HepG2 (cell line): Measurements from ENCODE around the gene BLMH. TPM values are rescaled to one million over a fixed set of nuclear protein-coding genes. Genes with fewer than 3 reads are reported as not detected.
A peak's percentile ranks its signal among the peaks of the same experiment; 100 is the strongest.

Experiments used
- DMTF1 ChIP-seq: sonication (generic); formaldehyde crosslinking; IDR thresholded peaks from 2 replicates; pipeline ENCODE4 v1.4.0; 2020; ENCODE audit warnings: mild to moderate bottlenecking, missing genetic modification reagents
- GLI4 ChIP-seq: sonication (generic); formaldehyde crosslinking; IDR thresholded peaks from 2 replicates; pipeline ENCODE4 v1.5.1; 2020; ENCODE audit warnings: missing genetic modification reagents, mild to moderate bottlenecking, moderate library complexity, borderline replicate concordance
- HBP1 ChIP-seq: IDR thresholded peaks from 2 replicates; pipeline ENCODE4 v1.6.1; 2016; ENCODE audit warnings: low read depth, control low read depth
- HHEX ChIP-seq: IDR thresholded peaks from 2 replicates; pipeline ENCODE4 v1.6.1; 2016; ENCODE audit warnings: control low read depth
- KLF16 ChIP-seq, 2 experiments: sonication (generic) in 1 of 2; formaldehyde crosslinking in 1 of 2; IDR thresholded peaks; 2 replicates each; pipeline versions ENCODE4 v1.6.1 to v1.8.0; 2016 to 2023; ENCODE audit warnings: missing genetic modification reagents in 2 of 2, missing compliant biosample characterization in 1 of 2
- KLF6 ChIP-seq: IDR thresholded peaks from 2 replicates; pipeline ENCODE4 v1.8.0; 2016; ENCODE audit warnings: missing biosample characterization, missing genetic modification reagents
- MIER2 ChIP-seq: IDR thresholded peaks from 2 replicates; pipeline ENCODE4 v1.6.1; 2016; ENCODE audit warnings: missing biosample characterization, missing genetic modification reagents
- NFE2L1 ChIP-seq: sonication (generic); formaldehyde crosslinking; IDR thresholded peaks from 2 replicates; pipeline ENCODE4 v1.4.0; 2020; ENCODE audit warnings: missing genetic modification reagents, mild to moderate bottlenecking, borderline replicate concordance
- NKX3-1 ChIP-seq: sonication (generic); formaldehyde crosslinking; IDR thresholded peaks from 2 replicates; pipeline ENCODE4 v1.5.0; 2020; ENCODE audit warnings: missing genetic modification reagents
- PITX1 ChIP-seq: sonication (generic); formaldehyde crosslinking; IDR thresholded peaks from 2 replicates; pipeline ENCODE4 v1.5.1; 2020; ENCODE audit warnings: mild to moderate bottlenecking, missing genetic modification reagents
- PRMT3 ChIP-seq: sonication (generic); formaldehyde crosslinking; IDR thresholded peaks from 2 replicates; pipeline ENCODE4 v1.8.1; 2022; ENCODE audit warnings: low read depth, mild to moderate bottlenecking, moderate library complexity, missing genetic modification reagents, borderline replicate concordance
- RAD51 ChIP-seq: fragments of 450-650 bp; IDR thresholded peaks from 2 replicates; pipeline ENCODE4 v1.6.1; 2016; ENCODE audit warnings: borderline replicate concordance
- RBFOX2 ChIP-seq: fragments of 200-400 bp; formaldehyde crosslinking; IDR thresholded peaks from 2 replicates; pipeline ENCODE4 v1.6.1; 2017; ENCODE audit warnings: low read depth, mild to moderate bottlenecking, low read length
- RCOR2 ChIP-seq: IDR thresholded peaks from 2 replicates; pipeline ENCODE4 v1.6.1; 2016; ENCODE audit warnings: missing biosample characterization, missing genetic modification reagents
- SIX1 ChIP-seq: sonication (generic); formaldehyde crosslinking; IDR thresholded peaks from 2 replicates; pipeline ENCODE4 v1.4.0; 2020; ENCODE audit warnings: missing genetic modification reagents, borderline replicate concordance
- SRSF1 ChIP-seq: fragments of 200-400 bp; formaldehyde crosslinking; optimal IDR thresholded peaks from 2 replicates; pipeline ENCODE3; 2017; ENCODE audit warnings: mild to moderate bottlenecking, low read depth, low read length, moderate library complexity
- STAT5B ChIP-seq: sonication (generic); formaldehyde crosslinking; IDR thresholded peaks from 2 replicates; pipeline ENCODE4 v1.4.0; 2020; ENCODE audit warnings: missing genetic modification reagents
- TEAD3 ChIP-seq: optimal IDR thresholded peaks from 2 replicates; pipeline ENCODE3; 2016; ENCODE audit warnings: borderline replicate concordance
- TGIF2 ChIP-seq: IDR thresholded peaks from 2 replicates; pipeline ENCODE4 v1.6.1; 2016; ENCODE audit warnings: control low read depth, missing compliant biosample characterization
- ZBTB25 ChIP-seq: IDR thresholded peaks from 2 replicates; pipeline ENCODE4 v1.6.1; 2018; ENCODE audit warnings: missing genetic modification reagents
- ZNF230 ChIP-seq: sonication (generic); formaldehyde crosslinking; IDR thresholded peaks from 2 replicates; pipeline ENCODE4 v1.4.0; 2020; ENCODE audit warnings: mild to moderate bottlenecking, missing genetic modification reagents
- ZNF235 ChIP-seq: sonication (generic); formaldehyde crosslinking; IDR thresholded peaks from 2 replicates; pipeline ENCODE4 v1.8.1; 2023; ENCODE audit warnings: mild to moderate bottlenecking, missing genetic modification reagents, borderline replicate concordance
- ZNF354B ChIP-seq: sonication (generic); formaldehyde crosslinking; IDR thresholded peaks from 2 replicates; pipeline ENCODE4 v1.8.0; 2022; ENCODE audit warnings: mild to moderate bottlenecking, missing genetic modification reagents
- ZNF572 ChIP-seq: sonication (generic); formaldehyde crosslinking; IDR thresholded peaks from 2 replicates; pipeline ENCODE4 v1.5.1; 2020; ENCODE audit warnings: mild to moderate bottlenecking, missing genetic modification reagents
- ZNF775 ChIP-seq: sonication (generic); formaldehyde crosslinking; IDR thresholded peaks from 2 replicates; pipeline ENCODE4 v1.4.0; 2020; ENCODE audit warnings: missing genetic modification reagents, mild to moderate bottlenecking, moderate library complexity, borderline replicate concordance
- ZUFSP ChIP-seq: sonication (generic); formaldehyde crosslinking; IDR thresholded peaks from 2 replicates; pipeline ENCODE4 v1.9.0; 2021; ENCODE audit warnings: missing genetic modification reagents, mild to moderate bottlenecking, borderline replicate concordance
- polyA plus RNA-seq, 8 experiments: library from polyadenylated mRNA; depleted of rRNA in 3 of 8; stranded (reverse) in 7 of 8; unstranded in 1 of 8; fragments of >200 nt; fragmentation: Illumina TruSeq in 4 of 8; extraction: Trizol in 4 of 8; gene quantifications; 2 replicates each; pipeline versions ENCODE4 v1.2.1 to v1.2.3, GENCODE V29; 2011 to 2016; ENCODE audit warnings: low read depth in 4 of 8, missing spikeins in 1 of 8, mixed read lengths in 1 of 8; ENCODE audit not compliant: insufficient read depth in 1 of 8
- total RNA-seq, 5 experiments: library from RNA; depleted of rRNA; stranded (reverse); fragments of >200 nt; fragmentation: Illumina TruSeq; extraction: Trizol; gene quantifications; 2 replicates each; pipeline ENCODE4 v1.2.3, GENCODE V29; 2016; ENCODE audit warnings: low read depth in 1 of 5

Gene BLMH
- total and polyA plus RNA-seq, 2 of the 13 experiments (the other 11 are each of a cell fraction or from before 2014, with no cell fraction given): 12.1 to 41.0 TPM

- no peak for TF ChIP-seq HBP1 (CRISPR knock-in tag)
- TF ChIP-seq RAD51: no peak
- no peak for TF ChIP-seq PRMT3 (CRISPR knock-in tag)
- no peak for TF ChIP-seq KLF16 (CRISPR knock-in tag; IDR thresholded peaks at IDR 0.05)
- no peak for TF ChIP-seq ZBTB25 (CRISPR knock-in tag)
- no peak for TF ChIP-seq HHEX (CRISPR knock-in tag)
- no peak for TF ChIP-seq ZNF775 (CRISPR knock-in tag)
- TF ChIP-seq DMTF1 (CRISPR knock-in tag): no peak
- no peak for TF ChIP-seq ZUFSP
- TF ChIP-seq NFE2L1 (CRISPR knock-in tag): no peak
- no peak for TF ChIP-seq ZNF572 (CRISPR knock-in tag)
- no peak for TF ChIP-seq KLF6
- no peak for TF ChIP-seq RCOR2 (CRISPR knock-in tag)
- TF ChIP-seq ZNF354B (CRISPR knock-in tag): no peak
- no peak for TF ChIP-seq STAT5B (CRISPR knock-in tag)
- TF ChIP-seq SRSF1: no peak
- peak; percentile 81 for TF ChIP-seq RBFOX2
- TF ChIP-seq ZNF230 (CRISPR knock-in tag): no peak
- TF ChIP-seq TEAD3 (CRISPR knock-in tag): no peak
- no peak for TF ChIP-seq MIER2 (CRISPR knock-in tag)
- no peak for TF ChIP-seq PITX1
- TF ChIP-seq SIX1 (CRISPR knock-in tag): no peak
- TF ChIP-seq TGIF2: no peak
- TF ChIP-seq GLI4 (CRISPR knock-in tag): no peak
- no peak for TF ChIP-seq ZNF235 (CRISPR knock-in tag)
- TF ChIP-seq NKX3-1 (CRISPR knock-in tag): no peak
Observed at GRCh38 chr17:30291543-30292285, at the start of gene BLMH (continued).
